Measurements from ENCODE around the gene AFF3.

The AFF3 gene

DNA sequence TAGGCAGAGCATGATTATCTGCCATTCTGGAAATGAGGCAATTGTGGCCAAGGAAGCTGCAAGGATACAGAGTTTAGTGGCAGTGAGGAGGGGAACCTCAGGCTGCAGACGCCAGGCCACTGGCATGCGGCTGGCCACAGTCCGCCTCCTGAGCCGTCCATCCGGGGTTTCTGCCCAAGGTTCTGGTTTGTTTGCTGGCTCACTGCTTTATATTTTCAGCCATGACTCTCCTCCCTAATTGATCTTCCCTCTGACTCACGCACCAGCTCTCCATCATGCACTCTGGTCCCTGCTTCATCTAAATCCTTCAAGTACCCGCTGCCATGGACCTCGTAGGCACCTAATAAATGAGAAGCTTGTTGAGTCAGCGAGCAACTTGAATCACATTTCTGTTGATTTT lies 544.8 kb downstream of the AFF3 start:
- H3K27ac ChIP-seq = no peak overlapping the region
- TF ChIP-seq, protein P1, sequence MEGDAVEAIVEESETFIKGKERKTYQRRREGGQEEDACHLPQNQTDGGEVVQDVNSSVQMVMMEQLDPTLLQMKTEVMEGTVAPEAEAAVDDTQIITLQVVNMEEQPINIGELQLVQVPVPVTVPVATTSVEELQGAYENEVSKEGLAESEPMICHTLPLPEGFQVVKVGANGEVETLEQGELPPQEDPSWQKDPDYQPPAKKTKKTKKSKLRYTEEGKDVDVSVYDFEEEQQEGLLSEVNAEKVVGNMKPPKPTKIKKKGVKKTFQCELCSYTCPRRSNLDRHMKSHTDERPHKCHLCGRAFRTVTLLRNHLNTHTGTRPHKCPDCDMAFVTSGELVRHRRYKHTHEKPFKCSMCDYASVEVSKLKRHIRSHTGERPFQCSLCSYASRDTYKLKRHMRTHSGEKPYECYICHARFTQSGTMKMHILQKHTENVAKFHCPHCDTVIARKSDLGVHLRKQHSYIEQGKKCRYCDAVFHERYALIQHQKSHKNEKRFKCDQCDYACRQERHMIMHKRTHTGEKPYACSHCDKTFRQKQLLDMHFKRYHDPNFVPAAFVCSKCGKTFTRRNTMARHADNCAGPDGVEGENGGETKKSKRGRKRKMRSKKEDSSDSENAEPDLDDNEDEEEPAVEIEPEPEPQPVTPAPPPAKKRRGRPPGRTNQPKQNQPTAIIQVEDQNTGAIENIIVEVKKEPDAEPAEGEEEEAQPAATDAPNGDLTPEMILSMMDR (conservative IDR thresholded peaks at IDR 0.05) = no peak

DNA sequence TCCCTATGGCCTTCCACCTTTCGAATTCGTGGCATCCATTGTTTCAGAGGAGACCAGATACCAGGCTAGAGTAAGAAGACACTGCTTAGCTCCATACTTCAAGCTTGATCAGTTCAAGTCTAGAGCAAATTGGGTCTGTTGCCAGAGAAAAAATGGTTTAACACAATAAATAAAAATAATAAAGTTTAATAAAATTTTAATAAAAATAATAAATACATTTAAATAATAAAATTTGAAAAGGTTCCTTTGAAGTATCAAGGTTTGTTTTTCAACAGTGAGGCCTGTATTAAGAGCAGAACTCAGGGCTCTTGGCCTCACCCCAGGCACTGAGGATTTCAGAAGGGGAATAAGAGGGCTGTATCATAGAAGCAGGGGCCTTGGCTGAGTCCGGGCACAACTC lies 547.0 kb downstream of the AFF3 start:
- no peak overlapping the region for H3K27ac ChIP-seq
- TF ChIP-seq, protein P1 (conservative IDR thresholded peaks at IDR 0.05) = no peak

DNA sequence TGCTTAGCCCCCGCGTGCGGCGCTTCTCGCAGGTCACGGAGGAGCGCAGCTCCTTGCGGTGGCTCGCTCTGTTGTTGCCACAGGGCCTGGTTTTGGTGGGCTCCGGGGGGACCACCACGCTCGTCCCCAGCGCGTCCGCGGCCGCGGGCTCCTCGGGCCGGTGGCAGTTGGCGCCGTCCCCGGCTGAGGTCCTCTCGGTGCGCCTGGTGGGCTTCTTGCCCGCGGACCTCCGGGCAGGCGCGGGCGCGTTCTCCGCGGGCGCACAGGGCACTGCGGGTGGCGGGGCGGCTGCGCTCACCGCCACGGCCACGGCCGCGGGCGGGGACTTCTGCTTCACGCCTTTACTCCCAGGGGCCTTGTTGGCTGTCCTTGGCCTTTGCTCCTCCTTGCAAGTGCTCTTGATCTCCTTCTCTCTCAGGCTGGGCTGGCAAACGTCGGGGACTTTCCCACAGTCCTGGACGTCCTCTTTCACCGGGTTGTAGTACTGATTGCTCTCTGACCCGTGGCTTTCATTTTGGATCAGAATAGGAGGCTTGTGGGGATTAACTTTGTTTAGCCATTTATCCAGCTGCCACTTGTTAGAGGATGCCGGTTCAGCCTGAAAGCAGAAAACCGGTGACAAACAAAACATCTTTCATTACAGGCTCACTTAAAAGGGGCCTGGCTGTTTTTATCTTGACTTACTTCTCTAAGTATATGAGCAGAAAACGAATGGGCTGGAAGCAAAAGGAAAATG lies 548.5 kb downstream of the AFF3 start:
- TF ChIP-seq, protein P1 (conservative IDR thresholded peaks at IDR 0.05) = no peak
- H3K27ac ChIP-seq = no peak overlapping the region

DNA sequence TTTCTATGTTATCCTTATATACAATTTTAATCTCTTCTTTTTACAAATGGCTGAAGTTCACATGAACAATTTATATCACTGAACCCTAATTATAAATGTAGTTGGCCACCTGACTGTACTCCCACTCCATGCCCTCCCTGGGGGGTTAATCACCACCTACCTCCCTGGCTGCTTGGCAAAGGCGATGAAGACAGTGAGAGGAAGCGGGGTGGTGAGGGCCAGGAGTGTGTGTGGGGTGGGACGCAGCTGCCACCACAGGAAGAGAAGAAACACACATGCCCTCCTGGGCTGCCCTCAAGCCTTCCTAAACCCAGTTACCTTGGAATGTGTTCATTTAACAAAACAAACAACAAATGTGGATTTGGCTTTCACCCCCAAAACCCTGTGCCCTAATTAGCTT lies 565.6 kb downstream of the AFF3 start:
- TF ChIP-seq, protein P1 (conservative IDR thresholded peaks at IDR 0.05) = no peak
- H3K27ac ChIP-seq = no peak overlapping the region

DNA sequence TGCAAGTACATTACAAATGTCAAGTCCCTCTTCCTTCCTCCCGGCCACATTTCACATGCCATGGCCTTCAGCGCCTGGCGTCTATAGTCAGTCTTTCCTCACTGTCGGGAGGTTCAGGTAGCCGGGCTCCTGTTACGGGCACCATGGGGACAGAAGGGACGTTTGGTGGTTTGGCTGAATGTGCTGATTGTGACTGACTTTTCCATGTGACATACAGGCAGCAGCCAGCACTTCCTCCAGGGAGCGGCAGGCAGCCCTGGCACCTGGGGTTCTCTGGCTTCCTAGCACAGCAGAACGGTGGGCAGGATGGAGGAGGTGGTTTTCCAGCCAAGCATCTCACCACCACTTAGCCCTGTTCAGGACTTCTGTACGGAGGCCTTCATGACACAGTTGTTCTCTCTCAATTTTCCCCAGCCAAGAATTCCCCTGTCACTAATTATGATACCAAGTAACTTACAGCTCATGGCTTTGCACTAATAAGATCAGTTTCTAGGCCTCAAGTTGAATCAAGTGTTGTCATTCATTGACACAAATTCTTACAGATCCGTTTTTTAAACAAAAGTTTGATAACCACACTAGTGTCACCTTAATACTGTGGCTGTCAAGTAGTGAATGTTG lies 568.6 kb downstream of the AFF3 start:
- TF ChIP-seq, protein P1 (conservative IDR thresholded peaks at IDR 0.05) = no peak
- H3K27ac ChIP-seq = no peak overlapping the region

DNA sequence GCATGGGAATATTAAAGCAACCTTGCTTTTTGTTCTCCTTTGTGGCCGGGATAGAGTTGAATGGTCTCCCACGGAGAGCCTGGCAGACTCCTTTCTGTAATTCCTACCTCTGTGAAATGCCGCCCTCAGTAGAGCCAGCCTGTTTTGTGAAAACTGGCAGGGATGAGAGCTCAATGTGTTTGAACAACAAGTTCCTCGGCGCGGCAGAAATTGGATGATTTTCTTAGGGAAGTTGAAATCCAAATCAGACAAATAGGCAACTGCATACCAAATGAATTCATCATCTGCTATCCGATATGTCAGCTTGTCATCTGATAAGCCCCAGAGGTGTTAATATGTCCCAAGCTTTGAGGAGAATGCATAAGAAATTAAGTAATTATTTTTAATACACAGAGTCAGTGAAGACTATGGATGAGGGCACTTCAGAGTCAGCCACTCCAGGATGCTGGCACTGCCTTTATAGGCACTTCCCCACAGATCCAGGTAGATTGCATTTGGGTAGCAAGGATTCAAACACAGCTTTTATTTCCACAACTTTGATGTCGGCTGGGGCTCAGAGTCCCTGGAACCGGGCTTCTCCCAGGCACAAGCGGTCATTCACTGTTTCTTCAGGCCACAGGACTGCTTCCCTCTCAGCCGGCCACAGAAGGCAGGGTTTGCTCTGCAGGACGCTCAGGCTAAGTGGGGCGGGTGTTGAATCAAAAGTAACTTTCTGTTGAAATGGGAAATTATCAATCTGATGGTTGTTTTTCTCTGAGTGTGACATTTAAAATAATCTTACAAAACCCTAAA lies 569.8 kb downstream of the AFF3 start:
- H3K27ac ChIP-seq = no peak overlapping the region; the same call in 1 of the 2 replicates
- TF ChIP-seq, protein P1 (conservative IDR thresholded peaks at IDR 0.05) = no peak

DNA sequence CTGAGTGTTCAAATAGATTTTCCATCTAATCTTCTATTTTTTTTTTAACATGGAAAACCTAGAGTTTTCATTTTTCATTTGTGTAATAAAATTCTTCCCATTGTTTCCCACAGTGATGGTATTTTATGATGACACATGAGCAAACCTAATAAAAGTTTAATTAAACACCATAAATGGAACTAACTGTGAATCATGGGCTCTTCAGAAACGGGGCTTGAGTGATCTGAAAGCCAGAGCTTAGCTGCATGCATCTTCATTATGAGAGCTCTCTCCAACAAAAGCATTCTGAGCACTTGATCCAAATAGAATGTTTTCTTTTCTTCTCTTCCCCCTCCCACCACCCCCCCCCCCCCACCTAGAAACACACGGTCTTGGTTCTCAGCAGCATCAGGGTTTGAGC lies 570.4 kb downstream of the AFF3 start:
- TF ChIP-seq, protein P1 (conservative IDR thresholded peaks at IDR 0.05) = no peak
- H3K27ac ChIP-seq = no peak overlapping the region; the same call in 1 of the 2 replicates

Data from VCaP (cell line).